ENCODE measurements around the gene COX7A2L. TPM values are rescaled to one million over a fixed set of nuclear protein-coding genes. Genes with fewer than 3 reads are reported as not detected.
A peak's percentile ranks its signal among the peaks of the same experiment; 100 is the strongest.

Gene COX7A2L
- total and polyA plus RNA-seq, 2 of the 8 experiments (the other 6 are each of a cell fraction or from before 2014, with no cell fraction given): 85.6 to 114 TPM

DNA sequence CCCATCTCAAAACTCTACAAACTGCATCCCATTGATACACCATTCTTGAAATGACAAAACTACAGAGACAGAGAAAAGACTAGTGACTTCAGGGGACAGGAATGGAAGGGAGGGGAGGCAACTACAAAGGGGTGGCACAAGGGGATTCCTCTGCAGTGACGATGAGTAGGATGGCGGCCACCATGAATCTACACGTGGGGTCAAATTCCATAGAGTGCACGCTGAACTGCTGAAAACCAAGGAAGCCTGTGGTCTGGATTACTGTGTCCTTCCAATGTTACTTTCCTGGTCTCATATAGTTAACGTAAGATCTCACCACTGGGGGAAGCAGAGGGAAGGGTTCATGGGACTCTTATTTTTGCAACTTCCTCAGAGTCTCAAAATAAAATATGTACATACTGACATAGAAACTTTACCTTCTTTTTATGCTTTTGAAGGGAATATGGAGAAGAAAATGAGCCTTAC lies 23.6 kb downstream of the COX7A2L start:
- Histone ChIP-seq H3K9me3 (ENCODE audit: insufficient read depth in 2 of 2, low read depth in 1 of 2, low read length in 1 of 2) (no peaks in the 10 kb centered on the region), H3K9ac (replicated peaks in 1 of 4; ENCODE audit: extremely low read depth in 1 of 4, low read depth in 3 of 4, low read length in 3 of 4) (no peak overlapping the region), H3K14ac (ENCODE audit: insufficient read length) (no peak overlapping the region), H4K91ac (replicated peaks; ENCODE audit: insufficient read length, low read length) (no peak overlapping the region), H4K20me1 (replicated peaks in 1 of 2; ENCODE audit: control insufficient read depth in 1 of 2, insufficient read depth in 2 of 2, low read length in 2 of 2) (peaks cover 2 to 5% of the 10 kb centered on the region in 2 experiments), H3K23me2 (ENCODE audit: low read depth, low read length) (no peaks in the 10 kb centered on the region), H4K5ac (ENCODE audit: insufficient read length, low read depth, low read length) (no peak overlapping the region), H3K56ac (replicated peaks; ENCODE audit: insufficient read length, low read depth, low read length) (no peak overlapping the region), H3K4me1 (replicated peaks in 1 of 4; ENCODE audit: control insufficient read depth in 3 of 4, insufficient read depth in 4 of 4, low read length in 3 of 4) (no peaks in the 10 kb centered on the region; a peak in 2 of 7 replicates), H2AK5ac (ENCODE audit: low read depth, low read length) (no peak overlapping the region), H3K36me3 (ENCODE audit: control insufficient read depth in 2 of 4, insufficient read depth in 4 of 4, low read length in 3 of 4) (peaks cover 0 to 9% (median 5%) of the 10 kb centered on the region in 4 experiments; a peak in 6 of 8 replicates), H2AFZ (ENCODE audit: low read length) (no peak overlapping the region), H3K23ac (ENCODE audit: insufficient read length) (no peak overlapping the region), H2BK120ac (replicated peaks; ENCODE audit: low read depth, low read length) (no peak overlapping the region), H2BK5ac (ENCODE audit: low read depth, low read length) (no peak overlapping the region), H3K79me1 (ENCODE audit: low read depth, low read length) (peaks cover 13% of the 10 kb centered on the region), H3K27ac (ENCODE audit: low read depth, low read length) (no peak overlapping the region), H2BK15ac (ENCODE audit: low read length) (no peak overlapping the region), H3K4me2 (ENCODE audit: insufficient read depth in 1 of 2, low read depth in 2 of 2, low read length in 2 of 2) (no peak overlapping the region), H4K8ac (ENCODE audit: extremely low read depth, insufficient read depth, low read length) (no peak overlapping the region), H3K27me3 (replicated peaks in 1 of 4; ENCODE audit: control insufficient read depth in 3 of 4, extremely low read depth in 1 of 4, insufficient read depth in 3 of 4, low read length in 3 of 4) (no peaks in the 10 kb centered on the region), H2BK12ac (ENCODE audit: low read depth, low read length) (no peak overlapping the region), H3K4me3 (ENCODE audit: extremely low read depth in 1 of 4, insufficient read depth in 2 of 4, low read depth in 3 of 4, low read length in 4 of 4) (no peak overlapping the region), H3K18ac (ENCODE audit: extremely low read depth, low read length) (no peak overlapping the region), H3K79me2 (ENCODE audit: control insufficient read depth in 1 of 2, insufficient read depth in 2 of 2, low read length in 2 of 2) (no peaks in the 10 kb centered on the region), H3K4ac (replicated peaks; ENCODE audit: insufficient read length, low read depth, low read length) (no peak overlapping the region), H2BK20ac (ENCODE audit: low read length) (no peak overlapping the region)
- FAIRE-seq: no peak
- TF ChIP-seq KDM1A (IDR thresholded peaks at IDR 0.05; ENCODE audit: borderline replicate concordance, low read length) (no peak), POU5F1 (IDR thresholded peaks at IDR 0.05; ENCODE audit: low read depth, low read length) (no peak), CTCF (IDR thresholded peaks at IDR 0.05; ENCODE audit: control extremely low read depth in 1 of 3, insufficient read depth in 1 of 3, low read depth in 1 of 3, low read length in 3 of 3) (peak in 1 of 3 experiments; percentile 41; a peak in 1 of 4 replicates), JUND (IDR thresholded peaks at IDR 0.05; ENCODE audit: low read length) (no peak), SIN3A (conservative IDR thresholded peaks at IDR 0.05 in 1 of 2, IDR thresholded peaks at IDR 0.05 in 1 of 2; ENCODE audit: low read depth in 1 of 2, low read length in 2 of 2) (no peak), CEBPB (IDR thresholded peaks at IDR 0.05; ENCODE audit: low read depth, low read length) (no peak), EZH2 (IDR thresholded peaks at IDR 0.05; ENCODE audit: low read depth, low read length, severe bottlenecking) (no peak), RAD21 (IDR thresholded peaks at IDR 0.05 in 1 of 2, conservative IDR thresholded peaks at IDR 0.05 in 1 of 2; ENCODE audit: low read depth in 2 of 2, low read length in 2 of 2) (peak in 1 of 2 experiments; percentile 15; a peak in 1 of 4 replicates), SP2 (IDR thresholded peaks at IDR 0.05; ENCODE audit: low read length) (no peak), MAFK (IDR thresholded peaks at IDR 0.05; ENCODE audit: low read depth, low read length) (no peak)
- no peak for DNase-seq (ENCODE audit: low read depth in 1 of 2, low spot score in 2 of 2)
- ChIA-PET CTCF (ENCODE audit: partially characterized antibody) (interaction anchor here (1.4 kb wide), 1 partner anchor 9 kb away, joined by 7 read pairs; no protein-coding TSS in a partner anchor), POLR2A (ENCODE audit: partially characterized antibody) (no interaction called here)
- WGBS, 2 experiments (ENCODE audit: extremely low coverage in 1 of 2, insufficient coverage in 1 of 2, insufficient read length in 1 of 2, insufficient replicate concordance in 2 of 2, low coverage in 1 of 2, low lambda C conversion rate in 2 of 2, missing lambda C conversion rate in 1 of 2): 88% methylated on average over 5 of the region's 5 CpGs; no CpG with 5 or more reads in 1 of the 2 experiments

Measured in H1 (cell line).